T-helper 2 cell treated with Interferon-gamma antibody and Interleukin-4, amounts not matched to agents 5 μg/mL and 100 μg/mL, for 36 hours (primary cell): Measurements from ENCODE around the gene CSNK2A3.
"Not testable (repeated sequence)": the region's sequence is repeated elsewhere in the genome, so short reads cannot be mapped to it uniquely, and the experiment has no call there.

Experiments
- DNase-seq: peaks from one replicate; pipeline ENCODE4 v3.0.0; 2021; ENCODE audit warnings: low spot score
- H3K27ac Mint-ChIP-seq: one replicate; pipeline ENCODE4 v1.8.0; 2021; ENCODE audit warnings: mild to moderate bottlenecking, mixed read lengths
- H3K27me3 Mint-ChIP-seq: one replicate; pipeline ENCODE4 v1.8.0; 2021; ENCODE audit warnings: low read depth, mixed read lengths
- H3K36me3 Mint-ChIP-seq: one replicate; pipeline ENCODE4 v1.8.0; 2021; ENCODE audit warnings: low read depth, mixed read lengths
- H3K4me1 Mint-ChIP-seq: one replicate; pipeline ENCODE4 v1.8.0; 2021; ENCODE audit warnings: low read depth, mixed read lengths
- H3K4me3 Mint-ChIP-seq: one replicate; pipeline ENCODE4 v1.8.0; 2022; ENCODE audit warnings: mild to moderate bottlenecking, moderate library complexity, mixed read lengths
- H3K9me3 Mint-ChIP-seq: one replicate; pipeline ENCODE4 v1.8.0; 2021; ENCODE audit warnings: mixed read lengths

CSNK2A3 gene

DNA sequence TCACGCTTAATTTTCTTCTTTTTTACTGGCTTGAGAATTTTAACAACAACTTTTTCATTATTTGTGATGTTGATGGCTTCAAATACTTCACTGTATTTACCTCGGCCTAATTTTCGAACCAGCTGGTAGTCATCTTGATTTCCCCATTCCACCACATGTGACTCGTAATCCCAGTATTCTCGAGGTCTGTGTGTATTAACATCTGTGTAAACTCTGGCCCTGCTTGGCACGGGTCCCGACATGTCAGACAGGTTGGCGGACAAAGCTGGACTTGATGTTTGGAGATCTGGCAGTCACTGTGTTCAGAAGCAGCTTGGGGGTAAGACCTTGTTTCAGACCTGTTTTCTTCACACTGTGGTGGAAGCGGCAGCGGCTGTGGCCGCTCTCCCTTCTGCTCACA is at the start of gene CSNK2A3:
TSS of gene CSNK2A3 (minus strand) at position 373 of the 400 bp plus-strand sequence. CDS start at position 242, 131 bp downstream.
- DNase-seq, H3K27me3 Mint-ChIP-seq, H3K9me3 Mint-ChIP-seq, H3K4me3 Mint-ChIP-seq, H3K36me3 Mint-ChIP-seq, H3K27ac Mint-ChIP-seq, H3K4me1 Mint-ChIP-seq: not testable (repeated sequence)

DNA sequence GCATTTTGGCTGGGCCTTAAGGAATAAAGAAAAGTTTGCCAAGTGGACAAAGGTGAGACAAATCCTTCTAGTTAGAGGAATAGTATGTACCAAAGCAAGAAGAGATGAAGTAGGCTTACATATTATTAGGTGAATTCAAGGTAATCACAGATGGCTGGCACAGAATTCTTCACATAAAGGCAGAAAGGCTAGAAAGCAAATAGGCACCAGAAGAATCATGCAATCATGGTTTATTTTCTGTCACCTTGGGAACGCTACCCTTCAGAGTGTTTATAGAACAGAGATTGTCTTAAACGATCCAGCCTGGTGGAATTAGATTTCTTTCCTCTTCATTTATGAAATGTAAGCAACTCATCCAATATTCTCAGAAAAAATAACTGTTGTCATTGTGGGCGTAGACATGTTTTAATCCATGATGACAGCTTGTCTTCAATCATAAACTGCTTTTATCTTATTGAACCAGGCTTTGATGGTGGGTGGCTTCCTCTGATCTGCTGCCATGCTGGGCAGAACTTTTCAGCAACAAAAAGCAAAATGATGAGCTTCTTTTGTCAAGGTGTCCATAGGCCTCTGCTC is 49.0 kb upstream of the CSNK2A3 start:
- Mint-ChIP-seq H3K27ac (no peak overlapping the region), H3K27me3 (peaks cover 2% of the 10 kb centered on the region), H3K4me3 (no peak overlapping the region), H3K4me1 (no peaks in the 10 kb centered on the region), H3K9me3 (no peaks in the 10 kb centered on the region), H3K36me3 (no peaks in the 10 kb centered on the region)
- no peak for DNase-seq

DNA sequence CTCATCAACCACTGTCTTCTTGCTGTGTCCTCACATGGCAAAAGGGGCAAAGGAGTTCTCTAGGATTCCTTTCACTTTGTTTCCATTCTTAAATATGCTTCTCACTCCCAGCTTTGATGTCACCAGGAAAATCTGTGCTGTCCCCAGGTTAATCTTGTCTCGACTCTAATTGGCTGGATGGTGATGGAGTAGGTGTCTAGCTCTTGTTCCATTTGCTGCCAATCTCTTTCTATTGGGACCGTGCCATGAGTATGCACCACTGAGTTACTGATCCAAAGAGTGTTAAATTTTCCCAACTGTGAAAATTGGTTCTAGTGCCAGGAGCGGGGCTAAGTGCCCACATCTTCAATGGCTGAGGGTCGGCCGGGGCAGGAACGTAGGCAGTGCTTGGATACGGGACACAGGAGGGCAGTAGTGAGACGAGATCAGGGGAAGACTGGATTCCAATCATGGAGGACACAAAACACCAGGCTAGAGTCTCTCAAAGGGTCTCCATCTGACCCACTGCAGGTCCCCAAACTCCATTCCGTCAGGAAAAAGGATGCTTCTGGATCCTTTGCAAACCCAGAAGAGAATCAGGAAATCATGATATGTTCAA is 47.7 kb upstream of the CSNK2A3 start:
- H3K27me3 Mint-ChIP-seq: peaks cover 2% of the 10 kb centered on the region
- no peaks in the 10 kb centered on the region for H3K4me1 Mint-ChIP-seq
- H3K9me3 Mint-ChIP-seq: no peaks in the 10 kb centered on the region
- no peak overlapping the region for H3K4me3 Mint-ChIP-seq
- no peak for DNase-seq
- no peaks in the 10 kb centered on the region for H3K36me3 Mint-ChIP-seq
- no peak overlapping the region for H3K27ac Mint-ChIP-seq

DNA sequence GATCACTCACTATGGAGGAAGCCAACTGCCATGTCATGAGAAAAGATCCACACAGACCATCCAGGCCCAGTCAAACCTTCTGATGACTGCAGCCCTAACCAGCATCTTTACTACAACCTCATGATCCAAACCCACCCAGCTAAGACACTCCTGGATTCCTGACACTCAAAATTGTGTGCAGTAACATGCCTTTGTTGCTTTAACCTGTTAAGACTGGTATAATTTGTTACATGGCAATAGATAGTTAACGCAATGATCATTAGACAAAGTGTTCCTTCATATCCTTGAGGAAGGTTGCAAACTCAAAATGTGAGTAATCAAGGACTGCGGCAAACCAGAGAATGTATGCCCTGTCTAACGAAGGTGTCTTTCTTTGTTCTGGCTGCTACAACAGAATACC is 47.1 kb upstream of the CSNK2A3 start:
- Mint-ChIP-seq H3K36me3 (no peaks in the 10 kb centered on the region), H3K4me3 (no peak overlapping the region), H3K27me3 (peaks cover 2% of the 10 kb centered on the region), H3K4me1 (no peaks in the 10 kb centered on the region), H3K9me3 (no peaks in the 10 kb centered on the region), H3K27ac (no peak overlapping the region)
- no peak for DNase-seq

DNA sequence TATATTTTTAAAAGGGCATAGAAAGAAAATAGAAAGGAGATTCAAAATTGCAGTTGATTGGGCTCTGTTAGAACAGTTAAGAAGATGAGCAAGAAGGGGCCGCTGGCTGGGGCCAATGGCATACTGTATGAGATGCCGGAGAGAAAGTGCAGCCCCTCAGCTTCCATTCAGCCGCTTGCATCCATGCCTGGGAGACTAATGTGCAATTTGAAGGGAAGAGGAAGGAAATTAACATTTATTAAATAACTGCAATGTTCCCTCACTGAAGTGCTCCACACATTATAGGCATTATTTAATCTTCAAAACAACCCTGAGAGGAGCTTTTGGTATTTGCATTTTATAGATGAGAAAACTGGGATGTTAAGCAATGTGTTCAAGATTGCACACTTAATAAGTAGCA is 44.7 kb upstream of the CSNK2A3 start:
- Mint-ChIP-seq H3K36me3 (no peaks in the 10 kb centered on the region), H3K4me3 (no peak overlapping the region), H3K4me1 (no peaks in the 10 kb centered on the region), H3K27ac (no peak overlapping the region), H3K9me3 (no peaks in the 10 kb centered on the region), H3K27me3 (no peaks in the 10 kb centered on the region)
- no peak for DNase-seq

DNA sequence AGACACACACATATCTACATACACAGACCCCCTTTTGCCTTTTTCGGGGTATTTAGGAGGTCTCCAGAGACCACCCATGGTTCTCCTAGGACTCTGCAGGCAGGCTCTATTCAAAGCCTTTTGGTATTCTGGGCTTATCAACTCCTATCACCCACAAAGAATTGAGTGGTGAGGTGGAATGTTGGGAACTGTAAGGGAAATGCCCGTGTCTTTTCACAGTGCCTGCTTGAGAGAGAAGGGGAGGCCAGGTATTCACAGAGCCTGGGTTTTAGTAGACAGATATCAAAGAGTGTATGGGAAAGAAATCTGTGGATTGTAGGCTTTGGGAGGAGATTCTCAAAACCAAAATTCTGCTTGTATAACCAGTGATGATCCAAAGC is 44.0 kb upstream of the CSNK2A3 start:
- H3K9me3 Mint-ChIP-seq: no peaks in the 10 kb centered on the region
- H3K36me3 Mint-ChIP-seq: no peaks in the 10 kb centered on the region
- no peak overlapping the region for H3K4me3 Mint-ChIP-seq
- no peak for DNase-seq
- no peaks in the 10 kb centered on the region for H3K4me1 Mint-ChIP-seq
- no peak overlapping the region for H3K27ac Mint-ChIP-seq
- H3K27me3 Mint-ChIP-seq: no peaks in the 10 kb centered on the region

DNA sequence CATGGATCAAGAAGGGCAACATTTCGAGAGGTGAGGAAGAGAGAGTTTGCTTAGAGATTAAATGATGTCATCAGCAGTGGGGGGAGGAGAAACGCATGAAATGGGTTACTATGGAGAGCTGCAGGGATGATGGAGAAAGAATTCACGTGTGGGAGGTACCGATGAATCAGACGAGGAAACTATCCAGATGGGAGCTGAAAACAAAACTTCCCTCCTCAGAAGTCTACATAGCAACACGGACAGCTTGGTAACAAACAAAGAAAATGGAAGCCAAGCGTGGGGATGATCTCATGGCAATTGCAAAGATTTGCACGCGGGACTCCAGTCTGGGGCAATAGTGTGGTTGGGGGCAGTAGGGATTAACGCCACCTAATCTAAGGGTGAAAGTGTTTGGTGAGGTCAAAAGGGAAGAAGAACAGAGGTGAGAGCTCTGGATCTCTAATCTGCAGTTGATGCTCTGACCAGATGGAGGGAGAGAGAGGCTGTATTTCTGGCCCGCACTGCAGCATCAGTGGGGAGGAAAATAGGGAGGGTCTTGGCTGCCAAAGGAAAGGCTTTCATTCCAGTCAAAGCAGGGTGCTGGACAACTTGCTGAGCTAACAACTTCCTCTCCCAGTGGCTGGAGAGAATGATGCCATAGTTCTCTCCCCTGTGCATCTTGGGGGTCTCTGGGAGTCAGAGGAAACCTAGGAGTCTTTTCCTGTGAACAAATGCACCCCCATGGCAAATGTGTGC is 43.4 kb upstream of the CSNK2A3 start:
- Mint-ChIP-seq H3K9me3 (no peaks in the 10 kb centered on the region), H3K4me3 (no peak overlapping the region), H3K4me1 (no peaks in the 10 kb centered on the region), H3K27ac (no peak overlapping the region), H3K27me3 (no peaks in the 10 kb centered on the region), H3K36me3 (no peaks in the 10 kb centered on the region)
- DNase-seq: no peak

DNA sequence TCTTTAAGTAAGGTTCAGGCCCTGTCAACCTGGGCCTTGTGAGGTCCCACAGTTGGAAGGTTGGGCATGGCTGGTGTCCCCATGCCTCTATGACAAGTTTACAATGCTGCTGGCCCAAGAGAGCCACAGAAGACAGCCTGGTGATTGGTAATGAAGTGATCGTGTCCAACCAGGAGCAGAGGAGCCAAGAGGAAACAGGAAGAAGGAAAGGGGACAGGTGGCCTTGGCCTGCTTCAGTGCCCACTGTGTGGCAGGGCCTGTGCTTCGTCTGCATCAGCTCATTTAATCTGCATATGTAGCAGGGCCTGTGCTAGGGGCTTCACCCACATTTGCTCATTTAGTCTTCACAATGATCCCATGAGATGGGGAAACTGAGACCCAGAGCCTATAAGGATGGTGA is 42.1 kb upstream of the CSNK2A3 start:
- Mint-ChIP-seq H3K27me3 (no peaks in the 10 kb centered on the region), H3K27ac (no peak overlapping the region), H3K9me3 (no peaks in the 10 kb centered on the region), H3K4me3 (no peak overlapping the region), H3K36me3 (no peaks in the 10 kb centered on the region), H3K4me1 (no peaks in the 10 kb centered on the region)
- no peak for DNase-seq

DNA sequence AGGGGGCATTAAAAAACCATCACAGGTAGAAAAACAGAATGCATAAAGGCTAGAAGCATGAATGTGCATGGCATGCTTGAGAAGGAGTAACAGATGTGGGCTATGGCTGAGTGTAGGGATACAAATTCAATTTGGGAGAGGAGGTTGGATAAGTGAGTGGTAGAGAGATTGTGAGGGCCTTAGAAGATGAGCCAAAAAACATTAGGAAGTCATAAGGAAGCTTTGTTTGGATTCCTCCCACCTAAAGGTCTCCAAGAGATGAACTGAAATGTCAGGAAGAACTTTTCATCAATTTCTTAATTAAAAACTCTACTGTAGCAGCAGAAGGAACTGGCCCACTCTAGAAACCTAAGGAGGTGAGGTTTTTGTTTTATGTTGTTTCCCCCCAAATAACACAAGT is 41.2 kb upstream of the CSNK2A3 start:
- no peaks in the 10 kb centered on the region for H3K4me1 Mint-ChIP-seq
- DNase-seq: no peak
- no peaks in the 10 kb centered on the region for H3K27me3 Mint-ChIP-seq
- no peaks in the 10 kb centered on the region for H3K36me3 Mint-ChIP-seq
- H3K27ac Mint-ChIP-seq: no peak overlapping the region
- no peak overlapping the region for H3K4me3 Mint-ChIP-seq
- H3K9me3 Mint-ChIP-seq: no peaks in the 10 kb centered on the region

DNA sequence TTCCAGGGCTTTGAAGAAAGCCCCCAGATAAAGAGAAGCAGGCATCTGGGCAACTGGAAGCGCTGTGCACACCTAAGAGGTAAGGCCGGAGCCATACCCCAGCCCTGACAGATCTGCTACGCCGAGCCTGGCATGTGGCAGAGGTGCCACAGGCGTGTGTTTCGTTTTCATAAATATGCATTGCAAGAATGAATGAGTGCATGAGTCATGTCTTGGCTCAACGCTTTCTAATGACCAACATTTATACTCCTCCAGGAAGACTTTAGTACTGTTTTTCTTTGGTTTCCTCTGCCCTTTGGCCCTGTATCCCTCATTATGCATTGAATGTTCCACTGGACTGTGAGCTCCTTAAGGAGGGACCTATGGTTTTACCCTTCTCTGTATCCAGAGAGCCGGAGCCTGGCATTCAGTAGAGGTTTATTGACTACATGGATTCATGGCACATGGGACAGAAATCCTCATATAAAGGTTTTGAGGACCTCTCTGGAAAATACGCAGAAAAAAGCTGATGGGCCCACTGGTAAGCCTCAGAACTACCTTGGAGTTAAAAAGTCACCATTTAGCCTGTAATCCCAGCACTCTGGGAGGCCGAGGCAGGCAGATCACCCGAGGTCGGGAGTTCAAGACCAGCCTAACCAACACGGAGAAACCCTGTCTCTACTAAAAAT is 38.9 kb upstream of the CSNK2A3 start:
- Mint-ChIP-seq H3K4me1 (no peaks in the 10 kb centered on the region), H3K4me3 (no peak overlapping the region), H3K36me3 (no peaks in the 10 kb centered on the region), H3K27me3 (no peaks in the 10 kb centered on the region), H3K9me3 (no peaks in the 10 kb centered on the region), H3K27ac (no peak overlapping the region)
- DNase-seq: no peak

DNA sequence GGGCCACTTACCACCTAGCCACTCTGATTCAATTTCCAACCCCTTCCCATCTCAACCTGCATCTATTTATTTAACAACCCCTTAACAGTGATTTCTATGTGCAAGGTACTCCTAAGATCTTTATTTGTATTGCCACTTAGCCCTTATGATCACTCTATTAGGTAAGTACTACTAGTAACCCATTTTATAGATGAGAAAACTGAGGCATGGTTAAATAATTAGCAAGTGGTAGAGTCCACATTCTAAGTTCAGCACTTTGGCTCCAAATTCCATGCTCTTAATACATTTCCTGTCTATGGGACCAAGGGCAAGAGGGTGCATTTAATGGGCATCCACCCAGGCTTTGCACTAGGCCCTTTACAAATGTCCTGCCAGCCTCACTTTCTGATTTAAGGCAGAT is 38.1 kb upstream of the CSNK2A3 start:
- Mint-ChIP-seq H3K36me3 (no peaks in the 10 kb centered on the region), H3K27me3 (no peaks in the 10 kb centered on the region), H3K4me1 (no peaks in the 10 kb centered on the region), H3K27ac (no peak overlapping the region), H3K4me3 (no peak overlapping the region), H3K9me3 (no peaks in the 10 kb centered on the region)
- DNase-seq: no peak

DNA sequence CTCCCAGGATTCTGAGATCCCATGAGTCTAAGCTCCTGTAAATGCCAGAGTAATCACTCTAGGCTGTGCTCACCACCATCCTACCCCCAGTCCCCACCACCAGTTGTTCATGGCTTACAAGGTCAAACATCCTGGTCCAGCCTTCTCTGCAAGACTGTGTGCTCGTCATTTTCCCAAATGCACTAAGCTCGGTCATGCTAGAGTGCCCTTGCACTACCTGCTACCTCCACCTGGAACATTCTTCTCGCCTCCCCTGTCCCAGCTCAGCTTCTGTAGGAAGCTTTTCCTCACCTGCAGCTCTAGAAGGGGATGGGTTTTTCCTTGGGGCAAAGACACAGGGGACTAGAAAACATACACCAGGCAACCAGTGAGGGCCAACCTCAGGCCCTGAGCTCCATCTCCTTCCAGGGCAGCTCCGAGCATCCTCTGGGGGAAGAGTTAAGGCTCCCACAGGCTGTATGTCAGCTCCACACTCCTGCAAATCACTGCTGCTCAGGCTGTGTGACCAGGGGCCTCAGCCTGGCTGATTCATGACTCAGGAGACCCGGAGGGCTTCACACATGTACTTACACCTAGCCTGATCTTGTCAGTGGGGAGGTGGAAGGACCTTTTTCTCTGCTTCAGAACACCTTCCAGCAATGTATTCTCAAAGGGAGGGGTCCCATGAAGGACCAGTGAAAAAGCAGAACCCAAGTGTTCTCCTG is 37.2 kb upstream of the CSNK2A3 start:
- H3K9me3 Mint-ChIP-seq: no peaks in the 10 kb centered on the region
- H3K27me3 Mint-ChIP-seq: no peaks in the 10 kb centered on the region
- no peaks in the 10 kb centered on the region for H3K4me1 Mint-ChIP-seq
- DNase-seq: no peak
- H3K4me3 Mint-ChIP-seq: no peak overlapping the region
- no peak overlapping the region for H3K27ac Mint-ChIP-seq
- H3K36me3 Mint-ChIP-seq: no peaks in the 10 kb centered on the region

DNA sequence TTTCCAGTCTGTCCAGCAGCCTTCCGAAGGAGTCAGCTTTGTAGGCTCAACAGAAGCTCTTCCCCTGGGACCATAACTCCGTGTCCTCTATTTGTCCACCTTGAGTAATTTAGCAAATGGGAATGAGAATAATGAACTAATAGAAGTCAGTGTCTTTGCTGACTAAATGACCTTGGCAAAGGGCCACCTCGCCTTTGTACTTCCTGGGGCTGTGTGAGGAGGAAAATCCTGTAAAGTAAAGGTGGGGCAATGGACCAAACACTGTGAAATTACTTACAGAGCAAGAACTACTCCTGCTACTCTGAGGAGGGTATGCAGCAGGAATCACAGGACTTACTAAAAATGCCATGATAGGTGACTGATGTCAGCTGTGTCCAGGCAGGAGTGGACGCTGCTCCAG is 36.2 kb upstream of the CSNK2A3 start:
- Mint-ChIP-seq H3K27me3 (no peaks in the 10 kb centered on the region), H3K9me3 (no peaks in the 10 kb centered on the region), H3K27ac (no peak overlapping the region), H3K4me1 (no peaks in the 10 kb centered on the region), H3K36me3 (no peaks in the 10 kb centered on the region), H3K4me3 (no peak overlapping the region)
- DNase-seq: no peak
